ENCODE results near the gene DRG2.

The DRG2 gene

GRCh38 chr17:18129041-18129502 is 41.3 kb downstream of the DRG2 start:
- Histone ChIP-seq H3K4me3 (replicated peaks; ENCODE audit: insufficient read depth, low read length) (no peak overlapping the region), H3K27me3 (ENCODE audit: insufficient read depth, poor library complexity, severe bottlenecking) (no peaks in the 10 kb centered on the region), H3K27ac (replicated peaks) (no peak overlapping the region)
- DNase-seq (ENCODE audit: low read depth in 1 of 2, low spot score in 1 of 2) = no peak
- no peak for TF ChIP-seq GABPA (IDR thresholded peaks at IDR 0.05; ENCODE audit: low read depth)
- no peak for TF ChIP-seq CTCF (IDR thresholded peaks at IDR 0.05; ENCODE audit: insufficient read depth, low read length)
- no peak for TF ChIP-seq POLR2AphosphoS5 (IDR thresholded peaks at IDR 0.05; ENCODE audit: low read depth)
- TF ChIP-seq, protein P1, sequence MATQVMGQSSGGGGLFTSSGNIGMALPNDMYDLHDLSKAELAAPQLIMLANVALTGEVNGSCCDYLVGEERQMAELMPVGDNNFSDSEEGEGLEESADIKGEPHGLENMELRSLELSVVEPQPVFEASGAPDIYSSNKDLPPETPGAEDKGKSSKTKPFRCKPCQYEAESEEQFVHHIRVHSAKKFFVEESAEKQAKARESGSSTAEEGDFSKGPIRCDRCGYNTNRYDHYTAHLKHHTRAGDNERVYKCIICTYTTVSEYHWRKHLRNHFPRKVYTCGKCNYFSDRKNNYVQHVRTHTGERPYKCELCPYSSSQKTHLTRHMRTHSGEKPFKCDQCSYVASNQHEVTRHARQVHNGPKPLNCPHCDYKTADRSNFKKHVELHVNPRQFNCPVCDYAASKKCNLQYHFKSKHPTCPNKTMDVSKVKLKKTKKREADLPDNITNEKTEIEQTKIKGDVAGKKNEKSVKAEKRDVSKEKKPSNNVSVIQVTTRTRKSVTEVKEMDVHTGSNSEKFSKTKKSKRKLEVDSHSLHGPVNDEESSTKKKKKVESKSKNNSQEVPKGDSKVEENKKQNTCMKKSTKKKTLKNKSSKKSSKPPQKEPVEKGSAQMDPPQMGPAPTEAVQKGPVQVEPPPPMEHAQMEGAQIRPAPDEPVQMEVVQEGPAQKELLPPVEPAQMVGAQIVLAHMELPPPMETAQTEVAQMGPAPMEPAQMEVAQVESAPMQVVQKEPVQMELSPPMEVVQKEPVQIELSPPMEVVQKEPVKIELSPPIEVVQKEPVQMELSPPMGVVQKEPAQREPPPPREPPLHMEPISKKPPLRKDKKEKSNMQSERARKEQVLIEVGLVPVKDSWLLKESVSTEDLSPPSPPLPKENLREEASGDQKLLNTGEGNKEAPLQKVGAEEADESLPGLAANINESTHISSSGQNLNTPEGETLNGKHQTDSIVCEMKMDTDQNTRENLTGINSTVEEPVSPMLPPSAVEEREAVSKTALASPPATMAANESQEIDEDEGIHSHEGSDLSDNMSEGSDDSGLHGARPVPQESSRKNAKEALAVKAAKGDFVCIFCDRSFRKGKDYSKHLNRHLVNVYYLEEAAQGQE (IDR thresholded peaks at IDR 0.05; ENCODE audit: insufficient replicate concordance, low read depth) = no peak
- no peak for TF ChIP-seq SPI1 (IDR thresholded peaks at IDR 0.05; ENCODE audit: borderline replicate concordance, low read depth)

GRCh38 chr17:18132711-18133110 is 45.0 kb downstream of the DRG2 start:
- H3K27ac ChIP-seq (replicated peaks) = no peak overlapping the region
- no peak for DNase-seq (ENCODE audit: low read depth in 1 of 2, low spot score in 1 of 2)
- TF ChIP-seq CTCF (IDR thresholded peaks at IDR 0.05; ENCODE audit: insufficient read depth, low read length) (no peak), GABPA (IDR thresholded peaks at IDR 0.05; ENCODE audit: low read depth) (no peak), POLR2AphosphoS5 (IDR thresholded peaks at IDR 0.05; ENCODE audit: low read depth) (no peak), SPI1 (IDR thresholded peaks at IDR 0.05; ENCODE audit: borderline replicate concordance, low read depth) (no peak)
- TF ChIP-seq, protein P1 (IDR thresholded peaks at IDR 0.05; ENCODE audit: insufficient replicate concordance, low read depth) = no peak
- no peak overlapping the region for H3K4me3 ChIP-seq (replicated peaks; ENCODE audit: insufficient read depth, low read length)
- H3K27me3 ChIP-seq (ENCODE audit: insufficient read depth, poor library complexity, severe bottlenecking) = no peaks in the 10 kb centered on the region

DNA sequence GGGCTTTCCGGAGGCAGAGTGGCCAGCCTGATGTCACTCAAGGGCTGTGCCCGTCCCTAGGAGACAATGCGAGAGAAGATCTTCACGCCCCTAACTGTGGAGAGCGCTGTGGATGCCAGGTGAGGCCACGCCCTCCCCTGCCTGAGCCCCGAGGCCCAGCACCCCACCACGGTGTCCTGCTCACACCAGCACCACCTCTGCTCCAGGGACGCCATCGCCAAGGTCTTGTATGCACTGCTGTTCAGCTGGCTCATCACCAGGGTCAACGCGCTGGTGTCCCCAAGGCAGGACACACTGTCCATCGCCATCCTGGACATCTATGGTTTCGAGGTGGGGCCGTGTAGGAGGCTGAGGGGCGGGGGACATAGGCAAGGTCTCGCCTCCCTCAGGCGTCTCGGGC is 48.6 kb downstream of the DRG2 start:
- Histone ChIP-seq H3K4me3 (replicated peaks; ENCODE audit: insufficient read depth, low read length) (no peak overlapping the region), H3K27ac (replicated peaks) (no peak overlapping the region), H3K27me3 (ENCODE audit: insufficient read depth, poor library complexity, severe bottlenecking) (no peaks in the 10 kb centered on the region)
- no peak for DNase-seq (ENCODE audit: low read depth in 1 of 2, low spot score in 1 of 2)
- TF ChIP-seq GABPA (IDR thresholded peaks at IDR 0.05; ENCODE audit: low read depth) (no peak), POLR2AphosphoS5 (IDR thresholded peaks at IDR 0.05; ENCODE audit: low read depth) (no peak), SPI1 (IDR thresholded peaks at IDR 0.05; ENCODE audit: borderline replicate concordance, low read depth) (no peak), CTCF (IDR thresholded peaks at IDR 0.05; ENCODE audit: insufficient read depth, low read length) (no peak)
- TF ChIP-seq, protein P1 (IDR thresholded peaks at IDR 0.05; ENCODE audit: insufficient replicate concordance, low read depth) = no peak

Measured in HL-60 (cell line).